ENCODE results near the gene ITPR3. TPM values are rescaled to one million over a fixed set of nuclear protein-coding genes. Genes with fewer than 3 reads are reported as not detected.

ITPR3 gene
- total and polyA plus RNA-seq, 2 donors (not counting 3 experiments of a cell fraction or from before 2014, with no cell fraction given), result 28.8 to 52.2 TPM

- peaks cover 31% of the 10 kb centered on the region for H3K79me2 ChIP-seq (ENCODE audit: control insufficient read depth, insufficient read depth, low read length)
- H3K9me1 ChIP-seq (replicated peaks; ENCODE audit: control insufficient read depth, extremely low read depth, insufficient read depth, low read length), result no peaks in the 10 kb centered on the region
- no peaks in the 10 kb centered on the region for H3K9me3 ChIP-seq (replicated peaks; ENCODE audit: control insufficient read depth, insufficient read depth, low read length)
- BruUV-seq (replicated peaks), result no TSS peak
- no peak overlapping the region for H2AFZ ChIP-seq (ENCODE audit: low read depth, low read length)
- no peak overlapping the region for H3K4me2 ChIP-seq (ENCODE audit: insufficient read depth, low read length)
- no peak overlapping the region for H3K27ac ChIP-seq (ENCODE audit: insufficient read depth, low read depth, low read length)
- H3K9ac ChIP-seq (replicated peaks; ENCODE audit: extremely low read depth, insufficient read depth, low read length), result no peak overlapping the region
- no peaks in the 10 kb centered on the region for H3K27me3 ChIP-seq (ENCODE audit: control insufficient read depth in 2 of 2, insufficient read depth in 2 of 2, low read length in 2 of 2)
- FAIRE-seq (no peak), DNase-seq (ENCODE audit: low read depth, low spot score) (no peak)
- TF ChIP-seq JUN (IDR thresholded peaks at IDR 0.05; ENCODE audit: borderline replicate concordance, insufficient read depth, insufficient read length, low read depth), result no peak
- no peak for TF ChIP-seq POLR2A (IDR thresholded peaks at IDR 0.05; ENCODE audit: low read depth, low read length)
- TF ChIP-seq FOS (IDR thresholded peaks at IDR 0.05; ENCODE audit: borderline replicate concordance, insufficient read depth, low read length), result no peak
- no peak for TF ChIP-seq POLR2AphosphoS5 (IDR thresholded peaks at IDR 0.05; ENCODE audit: insufficient read depth, low read depth, low read length)
- no peak for TF ChIP-seq MAX (IDR thresholded peaks at IDR 0.05; ENCODE audit: insufficient read depth, insufficient read length)
- no peak for TF ChIP-seq EZH2 (IDR thresholded peaks at IDR 0.05; ENCODE audit: borderline replicate concordance, low read depth, low read length, severe bottlenecking)
- no peak for TF ChIP-seq GATA2 (IDR thresholded peaks at IDR 0.05; ENCODE audit: insufficient read depth, insufficient read length, low read depth, low read length)
- TF ChIP-seq MYC (IDR thresholded peaks at IDR 0.05; ENCODE audit: low read depth, low read length), result no peak
- TF ChIP-seq, protein P1, sequence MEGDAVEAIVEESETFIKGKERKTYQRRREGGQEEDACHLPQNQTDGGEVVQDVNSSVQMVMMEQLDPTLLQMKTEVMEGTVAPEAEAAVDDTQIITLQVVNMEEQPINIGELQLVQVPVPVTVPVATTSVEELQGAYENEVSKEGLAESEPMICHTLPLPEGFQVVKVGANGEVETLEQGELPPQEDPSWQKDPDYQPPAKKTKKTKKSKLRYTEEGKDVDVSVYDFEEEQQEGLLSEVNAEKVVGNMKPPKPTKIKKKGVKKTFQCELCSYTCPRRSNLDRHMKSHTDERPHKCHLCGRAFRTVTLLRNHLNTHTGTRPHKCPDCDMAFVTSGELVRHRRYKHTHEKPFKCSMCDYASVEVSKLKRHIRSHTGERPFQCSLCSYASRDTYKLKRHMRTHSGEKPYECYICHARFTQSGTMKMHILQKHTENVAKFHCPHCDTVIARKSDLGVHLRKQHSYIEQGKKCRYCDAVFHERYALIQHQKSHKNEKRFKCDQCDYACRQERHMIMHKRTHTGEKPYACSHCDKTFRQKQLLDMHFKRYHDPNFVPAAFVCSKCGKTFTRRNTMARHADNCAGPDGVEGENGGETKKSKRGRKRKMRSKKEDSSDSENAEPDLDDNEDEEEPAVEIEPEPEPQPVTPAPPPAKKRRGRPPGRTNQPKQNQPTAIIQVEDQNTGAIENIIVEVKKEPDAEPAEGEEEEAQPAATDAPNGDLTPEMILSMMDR (IDR thresholded peaks at IDR 0.05; ENCODE audit: extremely low read depth in 1 of 2, insufficient read depth in 1 of 2, low read depth in 1 of 2, low read length in 2 of 2), result no peak
- CTCF ChIA-PET, result no interaction called here
- H3K4me1 ChIP-seq (ENCODE audit: control insufficient read depth, extremely low read depth, insufficient read depth, low read length), result peaks cover 17% of the 10 kb centered on the region
- H4K20me1 ChIP-seq (replicated peaks; ENCODE audit: control insufficient read depth, extremely low read depth, insufficient read depth, low read length), result no peaks in the 10 kb centered on the region
- intact Hi-C loops (cut with micrococcal nuclease), result loop anchor here (5.0 to 10.0 kb wide), 2 partner anchors 126 to 263 kb away; partner anchors contain the start of genes TAPBP, ZBTB22 and ZBTB9
- dilution Hi-C loops (cut with MboI; ENCODE audit: extremely low pct_ligation_motif_present, low sequenced_read_pairs), result no loop called here
- no peak overlapping the region for H3K4me3 ChIP-seq (replicated peaks in 1 of 3; ENCODE audit: insufficient read depth in 1 of 3, low read depth in 1 of 3, low read length in 3 of 3)
- POLR2A ChIA-PET, result no interaction called here
- peaks cover 10 to 27% of the 10 kb centered on the region in 2 experiments for H3K36me3 ChIP-seq (ENCODE audit: control insufficient read depth in 2 of 2, extremely low read depth in 1 of 2, insufficient read depth in 2 of 2, low read length in 2 of 2)
Observed at GRCh38 chr6:33578164-33578563, 43.0 kb upstream of the ITPR3 start.

Data from endothelial cell of umbilical vein (primary cell).